ENCODE data around the gene HADHB. TPM values are rescaled to one million over a fixed set of nuclear protein-coding genes. Genes with fewer than 3 reads are reported as not detected.

Gene HADHB
- total RNA-seq, 1 experiment from 2014 or later, result 41.3 TPM

GRCh38 chr2:26285931-26286330 is 41.2 kb downstream of the HADHB start:
- H2BK12ac ChIP-seq (ENCODE audit: insufficient read length, low read depth, low read length), result no peak overlapping the region
- H4K20me1 ChIP-seq (ENCODE audit: control insufficient read depth, insufficient read depth, insufficient read length), result no peaks in the 10 kb centered on the region
- no peaks in the 10 kb centered on the region for H3K79me2 ChIP-seq (ENCODE audit: insufficient read depth, low read length)
- H2BK20ac ChIP-seq (ENCODE audit: low read depth, low read length, poor library complexity, severe bottlenecking), result no peak overlapping the region
- H4K5ac ChIP-seq (ENCODE audit: insufficient read length, low read depth, low read length), result no peak overlapping the region
- no peak overlapping the region for H2AFZ ChIP-seq (ENCODE audit: low read length)
- H3K9me3 ChIP-seq (ENCODE audit: control insufficient read depth, low read depth, low read length), result no peaks in the 10 kb centered on the region
- no peaks in the 10 kb centered on the region for H3K79me1 ChIP-seq (ENCODE audit: insufficient read depth, low read depth, low read length, poor library complexity, severe bottlenecking)
- no peak overlapping the region for H3K4ac ChIP-seq (ENCODE audit: low read depth, low read length)
- DNase-seq, result no peak
- no peak overlapping the region for H2AK5ac ChIP-seq (ENCODE audit: insufficient read length, low read length)
- Mint-ChIP-seq H3K9me3 (no peaks in the 10 kb centered on the region), H3K27ac (no peak overlapping the region), H3K4me3 (no peak overlapping the region), H3K36me3 (ENCODE audit: insufficient read depth in 1 of 3, low read depth in 3 of 3) (peaks cover 10 to 45% (median 28%) of the 10 kb centered on the region in 3 experiments), H3K27me3 (ENCODE audit: low read depth) (no peaks in the 10 kb centered on the region), H3K4me1 (no peaks in the 10 kb centered on the region)
- no peaks in the 10 kb centered on the region for H3K27me3 ChIP-seq (ENCODE audit: insufficient read depth, low read length)
- H3K9ac ChIP-seq (ENCODE audit: extremely low read depth, insufficient read length, low read length), result no peak overlapping the region
- no peak overlapping the region for H3T11ph ChIP-seq (ENCODE audit: low read length)
- H2BK15ac ChIP-seq (ENCODE audit: low read depth, low read length), result no peak overlapping the region
- H4K8ac ChIP-seq (replicated peaks; ENCODE audit: insufficient read length, low read depth, low read length), result no peak overlapping the region
- H3K23ac ChIP-seq (ENCODE audit: insufficient read length, low read depth, low read length), result no peak overlapping the region
- no peak overlapping the region for H3K18ac ChIP-seq (ENCODE audit: insufficient read length, low read depth, low read length)
- H3K27ac ChIP-seq (ENCODE audit: insufficient read length, low read depth, low read length), result no peak overlapping the region
- no peak overlapping the region for H2BK120ac ChIP-seq (ENCODE audit: low read depth, low read length, poor library complexity, severe bottlenecking)
- no peak overlapping the region for H3K4me2 ChIP-seq (ENCODE audit: insufficient read depth, insufficient read length, low read length)
- no peaks in the 10 kb centered on the region for H3K23me2 ChIP-seq (ENCODE audit: insufficient read length, low read depth, low read length, poor library complexity, severe bottlenecking)
- TF ChIP-seq, protein P1, sequence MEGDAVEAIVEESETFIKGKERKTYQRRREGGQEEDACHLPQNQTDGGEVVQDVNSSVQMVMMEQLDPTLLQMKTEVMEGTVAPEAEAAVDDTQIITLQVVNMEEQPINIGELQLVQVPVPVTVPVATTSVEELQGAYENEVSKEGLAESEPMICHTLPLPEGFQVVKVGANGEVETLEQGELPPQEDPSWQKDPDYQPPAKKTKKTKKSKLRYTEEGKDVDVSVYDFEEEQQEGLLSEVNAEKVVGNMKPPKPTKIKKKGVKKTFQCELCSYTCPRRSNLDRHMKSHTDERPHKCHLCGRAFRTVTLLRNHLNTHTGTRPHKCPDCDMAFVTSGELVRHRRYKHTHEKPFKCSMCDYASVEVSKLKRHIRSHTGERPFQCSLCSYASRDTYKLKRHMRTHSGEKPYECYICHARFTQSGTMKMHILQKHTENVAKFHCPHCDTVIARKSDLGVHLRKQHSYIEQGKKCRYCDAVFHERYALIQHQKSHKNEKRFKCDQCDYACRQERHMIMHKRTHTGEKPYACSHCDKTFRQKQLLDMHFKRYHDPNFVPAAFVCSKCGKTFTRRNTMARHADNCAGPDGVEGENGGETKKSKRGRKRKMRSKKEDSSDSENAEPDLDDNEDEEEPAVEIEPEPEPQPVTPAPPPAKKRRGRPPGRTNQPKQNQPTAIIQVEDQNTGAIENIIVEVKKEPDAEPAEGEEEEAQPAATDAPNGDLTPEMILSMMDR (conservative IDR thresholded peaks at IDR 0.05), result no peak
- H3K56ac ChIP-seq (ENCODE audit: insufficient read length, low read depth, low read length), result no peak overlapping the region
- H4K91ac ChIP-seq (ENCODE audit: insufficient read length, low read depth, low read length), result no peak overlapping the region
- H3K4me1 ChIP-seq (ENCODE audit: insufficient read depth, low read length), result no peaks in the 10 kb centered on the region
- H3K14ac ChIP-seq (ENCODE audit: insufficient read depth, low read length), result no peak overlapping the region
- no CpG with 5 or more reads among the region's 3 CpGs for WGBS (ENCODE audit: extremely low coverage, insufficient read length, low lambda C conversion rate)
- no peak overlapping the region for H2BK5ac ChIP-seq (ENCODE audit: insufficient read length, low read length)

Data from H9 (cell line).